SU-DHL-6 (cell line): ENCODE data around the gene SLC4A5.

ENCODE experiments used
- CTCF ChIP-seq: fragments of 200-600 bp; sonication (generic); IDR thresholded peaks from one replicate; pipeline ENCODE4 v1.5.1; 2017; ENCODE audit warnings: antibody characterized with exemption, mild to moderate bottlenecking, low read length, moderate library complexity; ENCODE audit not compliant: insufficient read depth, poor library complexity, severe bottlenecking
- EZH2phosphoT487 ChIP-seq: fragments of 200-600 bp; sonication (generic), shearing (Covaris generic); conservative IDR thresholded peaks from 2 replicates; pipeline ENCODE4 v1.6.1; 2018; ENCODE audit warnings: mild to moderate bottlenecking, antibody characterized with exemption, low read length, moderate library complexity, mixed read lengths

DNA sequence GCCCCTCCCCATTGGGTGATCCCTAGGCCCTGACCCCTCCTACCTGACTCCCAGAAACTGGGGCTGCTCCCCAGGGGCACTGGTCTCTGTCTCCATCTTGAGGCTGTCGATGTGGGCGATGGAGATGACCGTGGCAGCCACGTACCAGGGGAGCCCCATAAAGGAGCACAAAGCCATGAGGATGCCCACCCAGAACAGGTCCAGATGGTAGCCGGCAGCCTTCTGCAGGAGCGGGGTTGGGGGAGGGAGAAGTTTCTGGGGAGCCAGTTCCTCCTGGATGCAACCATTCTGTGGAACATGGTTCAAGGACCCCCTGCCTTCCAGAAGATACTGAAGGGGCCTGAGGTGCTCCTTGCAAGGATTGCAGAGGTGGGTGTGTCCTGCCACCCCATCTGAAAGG, 110.8 kb downstream of the SLC4A5 start:
- TF ChIP-seq CTCF, result no peak
- TF ChIP-seq EZH2phosphoT487, result no peak
